ENCODE data around the gene APOD.
"Not testable (repeated sequence)": the region's sequence is repeated elsewhere in the genome, so short reads cannot be mapped to it uniquely, and the experiment has no call there.

The APOD gene

DNA sequence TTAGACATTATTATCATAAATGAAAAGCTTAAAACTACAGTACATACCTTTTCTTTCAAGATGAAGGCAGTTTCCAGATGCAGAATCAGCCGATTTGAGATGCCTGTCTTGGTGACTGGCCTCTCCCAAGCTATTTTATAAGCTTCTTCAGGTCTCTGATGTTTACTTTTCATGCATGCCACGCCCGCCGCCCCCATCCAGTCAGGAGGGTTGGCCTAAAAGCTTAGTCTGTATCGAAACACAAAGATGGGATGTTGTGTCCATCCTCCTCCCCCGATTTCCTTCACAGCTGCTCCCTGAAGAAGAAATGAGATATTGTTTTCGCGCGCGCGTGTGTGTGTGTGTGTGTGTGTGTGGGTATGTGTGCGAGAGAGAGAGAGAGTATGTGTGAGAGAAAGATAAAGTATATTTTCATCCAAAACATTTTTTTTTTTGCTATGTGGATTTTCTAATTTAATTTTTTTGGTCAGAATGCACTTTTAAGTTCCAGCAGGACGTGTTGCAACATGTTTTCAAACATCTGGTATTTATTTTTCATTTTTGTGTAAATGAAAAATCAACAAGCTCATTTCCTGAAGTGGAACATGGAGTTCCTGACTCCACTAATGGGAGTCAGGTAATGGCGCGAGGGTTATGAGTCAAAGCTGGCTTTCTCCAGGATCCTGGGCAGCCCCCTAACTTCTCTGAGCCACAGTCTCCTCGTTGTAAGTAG lies at the start of gene APOD:
Gene APOD (minus strand): TSS at position 110 of the 712 bp plus-strand sequence. CDS start 4,479 bp downstream, outside the sequence.
- no peak for DNase-seq (ENCODE audit: low spot score)

GRCh38 chr3:195633351-195633750 lies 49.6 kb upstream of the APOD start:
- DNase-seq (ENCODE audit: low spot score), result not testable (repeated sequence)

DNA sequence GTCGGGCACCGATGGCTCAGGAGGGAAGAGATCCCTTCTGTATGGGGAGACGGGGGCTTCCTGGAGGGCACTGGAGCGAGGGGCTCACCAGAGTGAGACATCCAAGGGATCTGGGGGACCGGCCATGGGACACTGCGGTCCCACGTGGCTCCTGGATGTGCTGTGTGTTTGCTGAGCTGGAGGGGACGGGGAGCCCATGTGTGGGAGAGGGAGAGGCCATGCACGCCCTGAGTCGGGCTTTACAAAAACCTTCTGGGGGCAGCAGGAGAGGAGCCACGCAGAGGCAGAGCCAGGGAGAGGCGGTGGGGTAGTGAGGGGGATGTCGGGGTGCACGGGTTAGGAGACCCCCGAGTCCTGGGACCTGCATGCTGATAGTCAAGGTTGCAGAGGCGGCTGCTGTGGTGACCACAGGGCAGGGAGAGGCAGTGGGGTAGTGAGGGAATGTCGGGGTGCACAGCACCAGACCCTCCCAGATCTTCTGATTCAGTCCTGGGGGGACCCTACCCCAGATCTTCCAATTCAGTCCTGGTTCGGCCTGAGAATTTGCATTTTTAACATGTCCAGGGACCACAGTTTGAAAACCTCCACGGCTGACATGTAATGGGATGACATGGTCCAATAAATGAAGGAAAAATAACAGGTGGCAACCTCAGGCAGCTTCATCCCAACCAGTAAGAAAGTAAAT lies 48.9 kb upstream of the APOD start:
- not testable (repeated sequence) for DNase-seq (ENCODE audit: low spot score)

DNA sequence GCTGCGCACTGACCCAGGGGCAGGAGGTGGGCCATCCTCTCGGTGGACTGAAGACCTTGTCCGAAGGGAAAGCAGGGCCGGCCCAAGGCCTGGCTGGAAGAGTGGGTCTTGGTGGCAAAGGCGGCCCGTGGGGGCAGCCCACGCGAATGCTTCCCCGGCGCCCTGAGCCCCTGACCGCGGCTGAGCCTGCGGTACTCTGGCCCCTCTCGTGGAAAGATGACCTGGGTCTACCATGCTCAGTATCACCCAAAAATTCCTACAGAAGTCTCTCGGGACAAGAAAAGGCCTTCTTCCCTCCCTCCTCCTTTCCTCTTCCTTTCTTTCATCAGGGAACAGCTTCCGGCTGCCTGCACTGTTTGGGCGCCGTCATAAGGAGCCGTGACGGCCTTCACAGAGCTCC lies 48.3 kb upstream of the APOD start:
- not testable (repeated sequence) for DNase-seq (ENCODE audit: low spot score)

DNA sequence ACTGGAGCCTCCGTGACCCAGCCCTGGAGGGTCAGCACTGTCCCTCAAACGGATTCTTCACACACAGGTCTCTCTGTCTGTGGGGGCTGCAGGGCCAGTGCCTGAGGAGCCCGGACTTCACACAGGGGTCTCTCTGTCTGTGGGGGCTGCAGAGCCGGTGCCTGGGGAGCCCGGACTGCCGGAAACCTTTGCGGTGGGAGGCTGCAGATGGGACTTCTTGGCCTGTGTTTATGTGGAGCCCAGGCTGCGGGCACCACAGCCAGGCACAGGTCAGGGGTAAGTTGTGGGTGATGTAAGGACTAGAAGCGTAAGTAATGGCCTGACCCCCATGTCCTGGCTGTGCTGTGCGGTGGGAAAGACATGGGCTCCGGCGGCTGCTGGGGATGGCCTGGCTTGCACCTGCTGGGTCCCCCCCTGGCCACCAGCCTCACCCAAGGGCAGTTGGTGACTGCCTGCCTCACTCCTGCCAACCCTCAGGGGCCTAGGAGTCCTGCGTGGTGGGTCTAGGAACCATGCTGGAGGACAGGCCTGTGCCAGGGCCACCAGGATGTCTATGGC lies 47.3 kb upstream of the APOD start:
- not testable (repeated sequence) for DNase-seq (ENCODE audit: low spot score)

DNA sequence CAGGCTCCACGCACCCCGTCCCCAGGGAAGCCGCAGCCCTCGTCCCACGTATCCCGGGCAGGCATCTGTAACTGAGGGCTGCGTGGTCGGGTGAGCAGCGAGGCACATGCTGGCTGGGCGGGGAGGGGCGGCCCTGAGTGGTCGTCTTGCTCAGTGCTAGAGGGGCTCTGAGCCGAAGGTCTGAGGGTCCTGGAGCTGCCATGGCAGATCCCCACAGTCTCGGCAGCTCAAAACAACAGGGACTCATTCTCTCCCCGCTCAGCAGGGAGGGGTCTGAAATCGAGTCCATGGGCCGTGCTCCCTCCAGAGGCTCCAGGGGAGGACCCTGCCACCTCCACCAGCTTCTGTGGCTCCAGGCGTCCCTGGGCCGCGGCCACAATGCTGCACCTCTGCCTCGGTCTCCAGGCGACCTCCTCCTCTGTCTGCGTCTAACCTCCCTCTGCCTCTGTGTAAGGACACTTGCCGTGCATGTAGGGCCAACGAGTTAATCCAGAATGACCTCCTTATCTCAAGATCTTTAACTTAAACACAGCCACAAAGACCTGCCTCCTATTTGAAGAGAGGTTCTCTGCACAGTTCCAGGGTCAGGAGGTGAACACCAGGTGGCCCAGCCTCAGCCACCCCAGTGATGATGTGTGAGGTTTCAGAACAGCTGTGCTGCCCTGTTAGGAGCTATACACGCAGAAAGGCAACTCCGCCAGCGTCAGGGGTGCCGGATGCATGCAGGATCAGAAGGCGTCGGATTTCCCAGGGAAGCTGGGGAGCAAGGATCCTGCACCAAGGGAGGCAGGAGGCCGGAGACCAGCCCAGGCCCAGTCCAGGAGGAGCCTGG lies 46.6 kb upstream of the APOD start:
- DNase-seq (ENCODE audit: low spot score), result not testable (repeated sequence)

GRCh38 chr3:195629682-195630081 lies 45.9 kb upstream of the APOD start:
- DNase-seq (ENCODE audit: low spot score), result not testable (repeated sequence)

DNA sequence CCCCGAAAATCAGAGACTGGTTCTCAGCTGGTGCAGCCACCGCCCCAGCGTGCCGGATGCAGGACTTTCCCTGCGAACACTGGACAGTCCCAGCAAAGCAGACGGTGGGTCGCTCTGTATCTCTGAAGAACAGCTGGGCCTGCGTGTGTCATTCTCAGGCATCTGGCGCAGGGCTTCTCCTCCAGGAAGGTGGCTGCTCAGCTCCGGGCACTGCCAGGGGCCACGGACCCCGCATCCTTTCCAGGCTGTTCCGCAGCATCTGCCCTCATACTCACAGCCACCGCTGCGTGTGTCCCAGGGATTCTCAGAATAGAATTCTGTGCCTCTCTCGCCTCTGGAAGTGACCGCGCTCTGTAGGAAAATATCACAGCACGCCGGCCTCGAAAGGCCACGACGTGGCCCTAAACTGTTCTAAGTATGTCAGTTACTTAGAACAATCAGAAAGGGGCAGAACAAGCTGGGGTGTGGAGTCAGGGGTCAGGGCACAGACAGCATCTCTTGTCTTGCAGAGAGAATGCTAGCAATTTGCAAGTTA lies 44.7 kb upstream of the APOD start:
- not testable (repeated sequence) for DNase-seq (ENCODE audit: low spot score)

DNA sequence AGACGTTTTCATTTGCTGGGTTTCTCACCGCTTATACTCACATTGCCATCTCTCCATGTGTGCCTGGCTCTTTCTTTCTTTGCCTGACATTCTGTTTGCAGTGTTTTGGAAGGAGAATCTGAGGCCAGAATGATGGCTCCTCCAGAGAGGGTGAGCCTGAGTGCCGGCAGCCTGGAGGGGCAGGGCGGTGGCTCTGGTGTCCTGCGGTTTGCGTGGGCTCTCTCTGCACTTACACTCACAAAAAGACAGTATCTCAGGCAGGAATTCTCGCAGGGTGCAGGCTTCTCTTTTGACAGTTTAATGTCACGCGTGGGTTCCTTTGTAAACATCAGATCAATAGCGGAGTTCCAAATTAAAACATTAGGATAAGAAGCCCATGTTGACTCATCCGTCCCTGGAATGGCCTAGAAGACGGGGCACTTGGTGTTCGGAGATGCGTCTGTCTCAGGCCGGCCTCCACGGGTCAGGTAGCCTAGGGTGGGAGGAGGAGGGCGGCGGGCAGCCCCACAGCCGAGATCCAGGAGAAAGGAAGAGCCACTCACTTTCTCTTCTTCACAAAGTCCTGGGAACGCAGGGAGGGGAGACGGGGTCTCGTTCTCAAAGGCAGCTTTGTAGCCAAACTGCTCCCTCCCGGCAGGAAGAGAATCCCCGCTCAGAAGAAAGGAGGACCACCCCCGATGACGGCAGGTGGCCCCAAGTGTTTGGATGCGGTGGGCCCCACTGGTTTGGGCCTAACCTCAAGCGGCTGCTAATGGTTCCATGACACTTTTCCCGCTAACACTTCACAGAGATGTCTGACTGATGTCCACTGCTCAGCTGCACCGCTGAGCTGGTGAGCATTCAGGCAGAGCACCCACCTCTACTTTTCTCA lies 44.0 kb upstream of the APOD start:
- DNase-seq (ENCODE audit: low spot score), result not testable (repeated sequence)

DNA sequence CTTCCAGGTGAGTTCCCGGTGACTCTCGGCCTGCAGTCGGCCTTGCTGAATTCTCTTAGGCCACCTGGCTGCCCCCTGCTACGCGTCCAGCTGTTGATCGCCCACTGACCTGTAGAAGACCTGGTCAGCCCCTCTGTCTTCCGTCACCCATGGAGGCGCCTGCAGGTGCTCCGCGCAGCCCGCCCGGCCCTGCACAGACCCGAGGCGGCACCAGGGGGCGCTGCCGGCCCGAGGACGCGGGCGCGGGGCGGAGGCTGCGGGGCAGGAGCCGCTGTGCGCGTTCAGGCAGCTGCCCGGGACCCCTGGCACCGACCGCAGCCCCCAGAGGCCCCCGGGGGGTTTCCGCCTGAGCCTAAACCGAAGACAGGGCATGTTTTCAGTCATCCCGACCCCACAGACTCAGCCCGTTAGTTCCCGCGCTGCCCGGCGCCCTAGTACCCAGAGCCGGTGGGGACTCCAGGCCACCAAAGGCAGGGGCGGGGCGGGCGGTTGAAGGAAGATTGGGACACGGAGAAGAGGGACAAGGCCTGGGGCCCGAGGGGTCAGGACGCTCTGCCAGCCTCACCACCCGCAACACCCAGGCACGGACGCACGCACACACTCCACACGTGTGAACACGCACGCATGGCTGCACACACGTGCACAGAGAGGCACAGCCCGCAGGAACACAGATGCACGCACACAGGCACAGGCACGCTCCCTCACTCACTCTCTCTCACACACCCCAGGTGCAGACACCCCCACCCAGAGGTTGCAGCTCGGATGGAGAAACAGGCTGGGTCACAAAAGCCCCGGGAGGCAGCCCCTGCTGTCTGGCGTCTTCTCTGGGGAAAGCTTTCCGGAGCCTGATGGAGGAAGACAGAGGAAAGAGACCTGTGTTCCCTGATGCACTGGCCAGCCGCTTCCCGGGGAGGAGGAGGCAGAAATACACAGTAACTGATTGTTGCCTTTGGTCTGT lies 41.1 kb upstream of the APOD start:
- not testable (repeated sequence) for DNase-seq (ENCODE audit: low spot score)

DNA sequence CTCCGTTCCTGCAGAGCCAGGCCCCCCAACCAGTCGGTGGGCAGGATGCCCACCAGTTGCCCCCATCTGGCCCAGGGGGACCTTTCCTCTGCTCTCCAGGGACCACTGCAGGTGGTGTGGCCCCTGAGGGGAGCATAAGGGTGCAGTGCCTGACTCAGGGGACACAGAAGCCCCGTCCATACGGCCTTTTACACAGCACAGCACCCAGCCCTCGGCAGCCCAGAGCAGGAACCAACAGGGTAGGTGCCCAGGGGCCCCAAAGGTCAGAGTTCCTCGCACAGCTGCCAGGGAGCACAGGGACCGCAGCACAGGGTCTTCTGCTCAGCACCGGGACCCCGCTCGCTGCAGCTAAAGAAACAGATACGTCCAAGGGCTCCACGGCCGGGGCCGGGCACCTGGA lies 40.4 kb upstream of the APOD start:
- not testable (repeated sequence) for DNase-seq (ENCODE audit: low spot score)

DNA sequence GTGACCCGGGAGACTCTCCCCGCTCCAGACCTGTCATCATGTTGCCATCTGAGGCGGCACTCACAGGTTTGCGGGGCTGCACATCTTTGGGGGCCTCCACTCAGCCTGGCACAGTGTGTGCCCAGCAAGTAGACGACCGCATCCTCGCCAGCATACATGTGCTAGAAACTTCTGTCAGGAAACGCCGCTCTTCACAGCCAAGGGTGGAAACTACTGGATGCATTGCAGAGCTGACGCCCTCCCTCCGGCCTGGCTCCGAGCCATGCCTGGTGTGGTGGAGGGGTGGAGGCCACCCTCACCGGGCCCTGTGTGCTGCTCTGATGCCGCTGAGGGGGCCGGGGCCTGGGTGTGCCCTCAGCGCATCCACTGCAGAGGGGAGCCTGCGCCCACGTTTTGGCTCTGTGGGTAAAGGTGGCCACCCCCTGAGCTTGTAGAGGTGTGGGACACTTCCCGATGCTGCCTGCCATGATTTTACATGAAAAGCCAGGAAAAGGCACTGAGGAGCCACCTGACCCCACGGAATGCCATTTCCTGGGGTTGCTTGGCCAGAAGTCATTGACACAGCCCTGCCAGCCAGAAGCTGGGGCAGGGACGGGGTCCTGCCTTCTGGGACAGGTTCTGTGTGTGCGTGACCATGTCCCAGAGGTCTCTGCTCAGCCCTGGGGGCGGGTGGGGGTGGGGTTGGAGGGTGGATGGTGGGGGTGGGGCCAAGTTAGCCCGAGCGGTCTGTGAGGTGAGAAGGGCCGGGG lies 39.7 kb upstream of the APOD start:
- not testable (repeated sequence) for DNase-seq (ENCODE audit: low spot score)

- DNase-seq (ENCODE audit: low spot score), result not testable (repeated sequence)
Measured at GRCh38 chr3:195622523-195623170, 38.9 kb upstream of the APOD start.

DNA sequence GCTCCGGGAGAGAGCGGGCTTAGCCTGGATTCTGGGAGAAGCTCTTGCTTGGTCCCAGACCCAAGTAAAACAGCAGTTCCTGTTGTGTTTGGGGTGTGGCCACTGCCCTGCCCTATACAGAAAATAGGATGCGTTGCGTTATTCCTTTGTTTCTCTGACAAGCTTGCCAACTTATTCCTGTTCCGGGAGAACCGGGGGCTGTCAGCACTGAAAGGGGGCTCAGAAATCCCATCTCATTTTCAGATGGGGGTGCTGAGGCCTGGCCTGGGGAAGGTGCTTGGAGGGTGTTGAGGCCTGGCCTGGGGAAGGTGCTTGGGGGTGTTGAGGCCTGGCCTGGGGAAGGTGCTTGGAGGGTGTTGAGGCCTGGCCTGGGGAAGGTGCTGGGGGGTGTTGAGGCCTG lies 38.3 kb upstream of the APOD start:
- DNase-seq (ENCODE audit: low spot score), result not testable (repeated sequence)

DNA sequence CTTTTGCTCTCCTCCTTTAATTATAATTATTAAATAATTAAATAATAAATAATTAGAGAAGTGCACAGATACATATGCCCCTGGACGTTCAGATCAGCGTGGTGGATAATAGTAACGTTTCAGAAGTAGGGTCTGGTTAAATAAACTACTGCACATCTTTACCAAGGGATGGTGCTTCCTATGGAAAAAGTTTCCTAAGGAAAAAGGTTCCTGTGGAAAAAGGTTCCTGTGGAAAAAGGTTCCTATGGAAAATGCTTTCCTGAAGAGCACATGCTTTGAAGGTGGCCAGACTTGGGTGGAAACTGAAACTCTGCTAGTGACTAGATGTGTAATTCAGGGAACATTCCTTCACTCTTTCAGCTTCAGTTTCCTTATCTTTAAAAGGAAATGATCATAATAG lies 37.4 kb upstream of the APOD start:
- not testable (repeated sequence) for DNase-seq (ENCODE audit: low spot score)

DNA sequence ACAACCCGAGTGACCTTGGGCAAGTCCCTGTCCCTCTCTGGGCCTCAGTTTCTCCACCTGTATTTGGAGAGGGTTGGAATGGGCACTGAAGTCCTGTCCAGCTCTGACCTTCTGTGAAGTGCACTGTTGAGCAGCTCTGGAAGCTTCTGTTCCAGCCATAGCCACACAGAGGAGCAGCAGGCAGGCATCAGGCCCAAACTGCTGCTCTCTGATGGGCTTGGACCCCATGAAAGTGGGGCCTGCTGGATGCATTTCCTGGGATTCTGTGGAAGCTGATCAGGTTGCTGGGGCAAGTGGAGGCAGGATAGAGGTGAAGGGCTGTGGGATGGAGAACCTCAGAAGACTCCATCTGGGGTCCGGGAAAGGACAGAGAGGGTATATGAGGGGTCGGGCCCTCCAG lies 36.7 kb upstream of the APOD start:
- DNase-seq (ENCODE audit: low spot score), result not testable (repeated sequence)

DNA sequence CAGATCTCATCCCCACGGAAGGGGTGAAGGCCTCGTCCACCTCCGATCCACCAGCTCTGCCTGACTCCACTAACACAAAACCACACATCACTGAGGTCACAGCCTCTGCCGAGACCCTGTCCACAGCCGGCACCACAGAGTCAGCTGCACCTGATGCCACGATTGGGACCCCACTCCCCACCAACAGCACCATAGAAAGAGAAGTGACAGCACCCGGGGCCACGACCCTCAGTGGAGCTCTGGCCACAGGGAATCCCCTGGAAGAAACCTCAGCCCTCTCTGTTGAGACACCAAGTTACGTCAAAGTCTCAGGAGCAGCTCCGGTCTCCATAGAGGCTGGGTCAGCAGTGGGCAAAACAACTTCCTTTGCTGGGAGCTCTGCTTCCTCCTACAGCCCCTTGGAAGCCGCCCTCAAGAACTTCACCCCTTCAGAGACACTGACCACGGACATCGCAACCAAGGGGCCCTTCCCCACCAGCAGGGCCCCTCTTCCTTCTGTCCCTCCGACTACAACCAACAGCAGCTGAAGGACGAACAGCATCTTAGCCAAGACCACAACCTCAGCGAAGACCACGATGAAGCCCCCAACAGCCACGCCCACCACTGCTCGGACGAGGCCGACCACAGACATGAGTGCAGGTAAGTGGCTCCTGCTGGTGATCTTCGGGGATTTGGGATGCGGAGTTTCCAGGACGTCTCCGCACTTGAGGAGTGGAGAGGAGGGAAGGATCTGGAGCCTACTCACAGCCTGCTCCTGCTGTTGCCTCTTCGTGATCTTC lies 36.0 kb upstream of the APOD start:
- not testable (repeated sequence) for DNase-seq (ENCODE audit: low spot score)
